ENCODE results near the gene PGAP3.
"Not testable (repeated sequence)": the region's sequence is repeated elsewhere in the genome, so short reads cannot be mapped to it uniquely, and the experiment has no call there.

Gene PGAP3

DNA sequence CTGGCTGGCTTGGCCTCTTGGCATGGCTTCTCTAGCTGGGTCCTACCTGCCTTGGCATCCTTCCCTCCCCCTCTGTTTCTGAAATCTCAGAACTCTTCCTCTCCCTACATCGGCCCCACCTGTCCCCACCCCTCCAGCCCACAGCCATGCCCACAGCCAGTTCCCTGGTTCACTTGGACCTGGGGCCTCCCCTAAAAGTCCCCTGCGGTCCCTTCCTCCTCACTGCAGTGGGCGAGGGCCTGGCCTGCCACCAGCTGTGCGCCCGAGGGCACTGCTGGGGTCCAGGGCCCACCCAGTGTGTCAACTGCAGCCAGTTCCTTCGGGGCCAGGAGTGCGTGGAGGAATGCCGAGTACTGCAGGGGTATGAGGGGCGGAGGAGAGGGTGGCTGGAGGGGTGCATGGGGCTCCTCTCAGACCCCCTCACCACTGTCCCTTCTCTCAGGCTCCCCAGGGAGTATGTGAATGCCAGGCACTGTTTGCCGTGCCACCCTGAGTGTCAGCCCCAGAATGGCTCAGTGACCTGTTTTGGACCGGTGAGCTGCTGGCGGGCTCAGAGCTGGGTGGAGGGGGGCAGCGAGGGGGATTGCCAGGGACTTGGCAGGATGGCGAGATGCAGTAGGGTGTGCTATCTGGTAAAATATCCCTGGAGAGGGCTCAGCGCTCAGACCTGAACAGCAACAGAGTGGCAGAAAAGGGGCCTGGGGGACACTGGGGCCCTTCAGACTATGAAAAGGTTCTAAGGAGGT lies 28.4 kb upstream of the PGAP3 start:
- in situ Hi-C loops (cut with MboI; ENCODE audit: low sequenced_read_pairs), result no loop called here

DNA sequence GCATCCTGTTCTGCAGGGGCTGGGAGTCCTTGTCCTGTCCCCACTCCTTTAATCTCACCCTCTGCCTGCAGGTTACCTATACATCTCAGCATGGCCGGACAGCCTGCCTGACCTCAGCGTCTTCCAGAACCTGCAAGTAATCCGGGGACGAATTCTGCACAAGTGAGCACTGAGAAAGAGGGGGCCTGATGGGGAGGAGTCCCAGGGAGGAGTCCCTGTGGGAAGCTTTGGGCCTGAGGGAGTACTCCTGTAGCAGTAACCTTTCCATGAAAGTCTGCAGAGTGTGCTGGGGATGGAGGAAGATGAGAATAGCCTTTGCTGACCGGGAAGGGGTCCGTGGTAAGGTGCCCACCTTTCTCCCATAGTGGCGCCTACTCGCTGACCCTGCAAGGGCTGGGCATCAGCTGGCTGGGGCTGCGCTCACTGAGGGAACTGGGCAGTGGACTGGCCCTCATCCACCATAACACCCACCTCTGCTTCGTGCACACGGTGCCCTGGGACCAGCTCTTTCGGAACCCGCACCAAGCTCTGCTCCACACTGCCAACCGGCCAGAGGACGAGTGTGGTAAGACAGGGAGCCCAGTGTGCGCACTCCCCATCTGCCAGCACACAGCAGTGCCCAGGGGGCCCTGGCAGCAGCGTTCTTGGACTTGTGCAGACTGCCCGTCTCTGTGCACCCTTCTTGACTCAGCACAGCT lies 27.7 kb upstream of the PGAP3 start:
- in situ Hi-C loops (cut with MboI; ENCODE audit: low sequenced_read_pairs), result no loop called here

DNA sequence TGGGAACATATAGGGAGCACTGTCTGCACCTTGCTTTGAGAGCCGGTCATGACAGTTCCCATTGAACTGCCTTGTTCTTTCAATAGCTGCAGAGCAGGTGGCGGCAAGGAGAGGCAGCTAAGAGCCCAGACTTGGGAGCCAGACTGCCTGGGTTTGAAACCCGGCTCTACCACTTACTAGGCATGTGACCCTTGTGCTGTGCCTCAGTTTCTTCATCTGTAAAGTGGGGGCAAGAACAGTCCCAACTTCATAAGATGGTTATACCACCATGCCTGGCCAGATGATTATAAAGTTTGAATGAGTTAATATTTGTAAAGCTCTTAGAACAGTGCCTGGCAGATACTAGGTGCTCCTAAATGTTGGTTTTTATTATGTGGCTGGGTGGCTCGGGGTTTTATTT lies 26.4 kb upstream of the PGAP3 start:
- in situ Hi-C loops (cut with MboI; ENCODE audit: low sequenced_read_pairs), result no loop called here

DNA sequence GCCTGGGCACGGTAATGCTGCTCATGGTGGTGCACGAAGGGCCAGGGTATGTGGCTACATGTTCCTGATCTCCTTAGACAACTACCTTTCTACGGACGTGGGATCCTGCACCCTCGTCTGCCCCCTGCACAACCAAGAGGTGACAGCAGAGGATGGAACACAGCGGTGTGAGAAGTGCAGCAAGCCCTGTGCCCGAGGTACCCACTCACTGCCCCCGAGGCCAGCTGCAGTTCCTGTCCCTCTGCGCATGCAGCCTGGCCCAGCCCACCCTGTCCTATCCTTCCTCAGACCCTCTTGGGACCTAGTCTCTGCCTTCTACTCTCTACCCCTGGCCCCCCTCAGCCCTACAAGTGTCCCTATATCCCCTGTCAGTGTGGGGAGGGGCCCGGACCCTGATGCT lies 24.0 kb upstream of the PGAP3 start:
- in situ Hi-C loops (cut with MboI; ENCODE audit: low sequenced_read_pairs), result no loop called here

DNA sequence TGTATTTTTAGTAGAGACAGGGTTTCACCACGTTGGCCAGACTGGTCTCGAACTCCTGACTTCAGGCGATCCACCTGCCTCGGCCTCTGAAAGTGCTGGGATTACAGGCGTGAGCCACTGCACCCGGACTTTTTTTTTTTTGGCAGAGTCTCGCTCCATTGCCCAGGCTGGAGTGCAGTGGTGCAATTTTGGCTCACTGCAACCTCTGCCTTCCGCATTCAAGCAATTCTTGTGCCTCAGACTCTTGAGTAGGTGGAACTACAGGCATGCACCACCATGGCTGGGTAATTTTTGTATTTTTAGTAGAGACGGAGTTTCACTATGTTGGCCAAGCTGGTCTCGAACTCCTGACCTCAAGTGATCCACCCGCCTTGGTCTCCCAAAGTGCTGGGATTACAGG lies 23.2 kb upstream of the PGAP3 start:
- in situ Hi-C loops (cut with MboI; ENCODE audit: low sequenced_read_pairs), result not testable (repeated sequence)

DNA sequence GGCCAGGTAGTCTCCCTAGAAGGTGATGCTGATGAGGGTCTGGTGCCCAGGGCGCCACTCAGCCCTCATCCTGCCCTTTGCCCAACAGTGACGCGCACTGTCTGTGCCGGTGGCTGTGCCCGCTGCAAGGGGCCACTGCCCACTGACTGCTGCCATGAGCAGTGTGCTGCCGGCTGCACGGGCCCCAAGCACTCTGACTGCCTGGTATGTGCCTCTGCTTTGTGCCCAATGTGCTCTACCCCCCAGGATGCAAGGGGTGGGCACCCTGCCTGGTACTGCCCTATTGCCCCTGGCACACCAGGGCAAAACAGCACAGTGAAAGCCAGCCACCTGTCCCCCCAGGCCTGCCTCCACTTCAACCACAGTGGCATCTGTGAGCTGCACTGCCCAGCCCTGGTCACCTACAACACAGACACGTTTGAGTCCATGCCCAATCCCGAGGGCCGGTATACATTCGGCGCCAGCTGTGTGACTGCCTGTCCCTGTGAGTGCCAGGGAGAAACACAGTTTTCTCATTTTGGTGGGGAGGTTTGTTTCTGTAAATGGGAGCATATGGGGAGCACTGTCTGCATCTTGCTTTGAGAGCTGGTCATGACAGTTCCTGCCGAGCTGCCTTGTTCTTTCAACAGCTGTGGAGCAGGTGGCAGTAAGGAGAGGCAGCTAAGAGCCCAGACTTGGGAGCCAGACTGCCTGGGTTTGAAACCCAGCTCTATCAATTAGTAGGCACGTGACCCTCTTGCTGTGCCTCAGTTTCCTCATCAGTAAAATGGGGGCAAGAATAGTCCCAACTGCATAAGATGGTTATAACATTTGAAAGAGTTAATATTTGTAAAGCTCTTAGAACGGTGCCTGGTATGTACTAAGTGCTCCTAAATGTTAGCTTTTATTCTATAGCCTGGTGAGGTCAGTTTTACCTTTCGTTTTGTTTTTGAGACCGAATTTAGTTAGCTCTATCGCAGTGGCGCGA lies 22.4 kb upstream of the PGAP3 start:
- in situ Hi-C loops (cut with MboI; ENCODE audit: low sequenced_read_pairs), result no loop called here

DNA sequence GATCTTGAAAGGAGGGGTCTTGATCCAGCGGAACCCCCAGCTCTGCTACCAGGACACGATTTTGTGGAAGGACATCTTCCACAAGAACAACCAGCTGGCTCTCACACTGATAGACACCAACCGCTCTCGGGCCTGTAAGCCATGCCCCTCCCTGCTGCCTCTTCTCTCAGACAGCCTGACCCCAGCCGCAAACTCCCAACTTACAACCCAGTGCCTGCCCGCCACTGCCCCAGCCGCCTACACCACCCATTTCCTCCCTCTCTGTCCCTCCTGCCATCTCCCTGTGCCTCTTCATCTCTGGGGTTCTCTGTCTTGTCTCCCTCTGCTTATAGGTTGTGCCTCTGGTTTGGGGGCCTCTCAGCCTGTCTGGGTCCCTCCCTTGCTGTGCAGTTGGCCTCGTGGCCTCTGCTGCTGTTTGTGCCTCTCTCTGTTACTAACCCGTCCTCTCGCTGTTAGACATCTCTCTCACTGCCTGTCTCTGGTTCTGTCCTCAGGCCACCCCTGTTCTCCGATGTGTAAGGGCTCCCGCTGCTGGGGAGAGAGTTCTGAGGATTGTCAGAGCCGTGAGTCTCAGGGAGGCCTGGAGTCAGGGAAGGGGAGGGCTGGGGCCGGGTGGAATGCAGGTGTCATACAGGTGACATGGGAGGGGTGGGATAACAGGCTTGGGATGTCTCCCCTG lies 21.6 kb upstream of the PGAP3 start:
- in situ Hi-C loops (cut with MboI; ENCODE audit: low sequenced_read_pairs), result no loop called here

DNA sequence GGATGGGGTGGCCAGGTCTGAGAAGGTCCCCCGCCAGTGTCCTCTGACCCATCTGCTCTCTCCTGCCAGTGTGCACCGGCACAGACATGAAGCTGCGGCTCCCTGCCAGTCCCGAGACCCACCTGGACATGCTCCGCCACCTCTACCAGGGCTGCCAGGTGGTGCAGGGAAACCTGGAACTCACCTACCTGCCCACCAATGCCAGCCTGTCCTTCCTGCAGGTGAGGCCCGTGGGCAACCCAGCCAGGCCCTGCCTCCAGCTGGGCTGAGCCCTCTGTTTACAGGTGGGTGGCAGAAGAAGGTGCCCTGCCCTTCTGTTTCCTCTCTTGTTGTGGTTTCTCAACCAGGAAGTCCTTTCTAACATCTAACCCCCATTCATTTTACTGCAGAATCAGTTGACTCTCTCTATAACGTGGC lies 19.1 kb upstream of the PGAP3 start:
- in situ Hi-C loops (cut with MboI; ENCODE audit: low sequenced_read_pairs), result no loop called here

DNA sequence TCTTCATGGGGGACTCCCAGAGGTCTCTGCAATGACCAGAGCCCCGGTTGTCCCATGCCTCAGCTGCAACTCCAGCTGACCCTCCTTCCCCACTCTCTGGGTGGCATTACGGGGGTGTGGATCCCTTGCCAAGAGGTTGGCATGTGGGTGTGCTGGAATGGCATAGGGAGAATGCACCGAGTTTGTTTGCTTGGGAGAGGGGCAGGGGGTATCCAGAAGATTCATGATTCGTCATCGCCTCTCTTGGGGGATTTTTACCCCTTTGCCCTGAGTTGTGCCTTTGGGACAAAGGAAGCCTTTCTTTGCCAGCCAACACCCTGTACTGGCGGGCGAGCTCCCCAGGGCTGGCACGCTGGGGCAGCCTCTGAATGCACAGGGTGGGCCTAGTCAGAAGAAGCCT lies 18.5 kb upstream of the PGAP3 start:
- in situ Hi-C loops (cut with MboI; ENCODE audit: low sequenced_read_pairs), result no loop called here

DNA sequence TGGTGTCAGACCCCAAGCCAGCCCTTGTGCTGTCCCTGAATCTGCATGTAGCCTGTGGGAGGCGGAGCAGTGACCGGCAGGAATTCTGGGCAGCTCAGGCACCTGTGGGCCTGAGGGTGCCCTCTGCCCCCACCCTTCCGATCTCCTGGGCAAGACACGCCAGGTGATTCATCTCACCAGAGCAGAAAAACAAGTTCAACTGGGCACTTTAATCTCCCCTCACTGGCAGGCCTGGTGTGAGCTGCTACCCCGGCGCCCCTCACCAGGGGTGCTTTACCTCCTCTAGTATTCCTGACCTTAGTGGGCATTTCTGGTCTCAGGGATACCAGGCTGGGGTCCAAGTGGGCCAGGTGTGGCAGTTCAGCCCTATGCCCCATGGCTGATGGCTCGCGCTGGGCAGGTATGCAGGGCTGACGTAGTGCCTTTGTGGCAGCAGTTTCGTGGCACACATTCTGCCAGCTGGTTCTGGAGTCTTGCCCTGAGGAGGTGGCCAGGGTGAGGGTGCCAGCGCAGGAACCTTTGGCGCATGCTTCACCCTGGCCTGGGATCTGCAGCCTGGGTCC lies 18.0 kb upstream of the PGAP3 start:
- in situ Hi-C loops (cut with MboI; ENCODE audit: low sequenced_read_pairs), result no loop called here

DNA sequence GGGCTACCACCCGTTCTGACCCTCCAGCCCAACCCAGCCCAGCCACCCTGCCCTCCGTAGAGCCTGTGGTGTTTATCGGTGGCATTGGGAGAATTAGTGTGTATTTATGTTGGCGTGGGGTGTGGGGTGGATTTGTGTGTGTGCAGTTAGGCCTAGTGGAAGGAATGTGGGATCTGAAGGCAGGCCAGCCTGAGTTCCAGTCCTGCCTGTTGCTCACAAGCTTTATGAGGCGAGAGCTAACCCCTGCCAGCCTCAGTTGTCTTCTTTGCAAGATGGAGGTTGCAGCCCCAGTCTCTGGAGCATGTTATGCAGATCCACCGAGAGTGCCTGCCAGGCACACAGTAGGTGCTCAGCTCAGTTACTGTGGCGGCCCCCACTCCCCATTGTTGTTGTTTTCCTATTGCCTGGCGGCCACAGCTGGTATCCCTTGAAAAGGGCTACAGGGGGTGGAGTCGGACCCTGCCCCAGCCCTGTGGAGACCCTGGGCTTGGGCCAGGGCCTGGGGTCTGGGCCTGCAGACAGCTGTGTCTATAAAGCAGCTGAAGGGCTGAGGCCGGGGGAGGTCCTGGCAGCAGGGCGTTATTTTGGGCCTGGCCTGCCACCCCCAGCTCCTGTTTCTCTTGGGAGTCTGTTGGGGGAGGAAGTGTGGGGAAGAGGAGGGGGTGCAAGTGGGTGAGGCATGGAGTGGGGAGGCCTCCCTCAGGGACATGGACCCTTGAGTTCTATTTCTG lies 17.1 kb upstream of the PGAP3 start:
- in situ Hi-C loops (cut with MboI; ENCODE audit: low sequenced_read_pairs), result no loop called here

DNA sequence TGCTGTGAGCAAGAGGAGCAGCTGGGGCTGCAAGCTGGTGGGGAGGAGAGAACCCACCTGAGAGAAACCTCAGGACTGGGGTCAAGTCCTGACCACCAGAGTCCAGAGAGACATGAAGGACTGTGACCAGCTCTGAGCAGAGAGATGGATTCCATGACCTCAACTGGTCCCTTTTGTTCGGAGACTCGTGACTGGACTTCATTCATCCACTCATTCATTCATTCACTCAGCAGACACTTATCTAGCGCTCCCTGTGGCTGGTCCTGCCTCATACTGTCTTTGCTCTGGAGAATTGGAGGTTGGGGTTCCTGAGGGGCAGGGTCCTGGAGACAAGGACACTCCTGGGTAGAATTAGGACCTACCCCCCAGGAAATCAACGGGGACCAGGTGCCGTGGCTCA lies 16.1 kb upstream of the PGAP3 start:
- in situ Hi-C loops (cut with MboI; ENCODE audit: low sequenced_read_pairs), result no loop called here

DNA sequence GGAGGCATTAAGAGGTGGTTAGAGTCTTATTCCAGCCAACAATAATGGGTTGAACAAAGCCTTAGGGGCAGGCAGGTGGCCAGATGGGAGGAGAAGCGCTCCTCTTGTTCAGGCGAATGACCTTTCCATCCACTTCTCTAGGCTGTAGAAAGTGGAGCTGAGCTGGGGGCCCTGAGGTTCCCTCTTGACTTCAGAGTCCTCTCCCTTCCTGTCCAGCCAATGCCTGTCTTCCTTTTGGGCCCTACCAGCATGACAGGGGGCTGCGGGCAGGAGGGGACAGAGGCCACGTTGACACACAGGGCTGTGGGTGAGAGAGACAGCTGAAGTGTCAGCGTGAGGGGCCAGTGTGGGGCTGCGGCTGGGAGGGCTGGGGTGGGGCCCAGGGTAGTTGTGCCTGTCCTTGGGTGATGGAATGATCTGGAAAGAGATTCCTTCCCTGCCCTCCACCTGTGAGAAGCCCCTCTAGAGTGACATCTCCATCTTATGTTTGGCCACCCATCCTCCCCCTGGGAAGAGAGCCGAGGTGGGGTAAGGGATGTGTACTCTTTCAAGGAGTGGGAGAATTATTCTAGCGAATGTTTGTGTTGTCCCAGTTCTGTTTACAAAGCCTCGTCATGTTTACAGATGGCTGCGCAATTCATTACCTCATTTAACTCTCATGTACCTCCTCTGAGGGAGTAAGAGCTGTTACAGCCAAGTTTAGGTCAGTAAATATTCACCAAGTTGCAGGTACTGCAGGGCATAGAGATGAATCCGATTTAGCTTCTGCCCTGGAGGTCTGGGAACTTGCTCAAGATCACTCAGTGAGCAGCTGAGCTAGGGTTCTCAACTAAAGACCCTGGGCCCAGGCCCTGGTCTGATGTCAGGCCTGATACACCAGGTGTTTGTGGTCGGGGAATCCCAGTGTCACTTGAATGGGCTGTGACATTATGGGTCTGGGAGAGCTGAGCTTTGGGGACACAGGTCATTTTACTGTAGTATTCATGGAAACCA lies 15.3 kb upstream of the PGAP3 start:
- in situ Hi-C loops (cut with MboI; ENCODE audit: low sequenced_read_pairs), result no loop called here

DNA sequence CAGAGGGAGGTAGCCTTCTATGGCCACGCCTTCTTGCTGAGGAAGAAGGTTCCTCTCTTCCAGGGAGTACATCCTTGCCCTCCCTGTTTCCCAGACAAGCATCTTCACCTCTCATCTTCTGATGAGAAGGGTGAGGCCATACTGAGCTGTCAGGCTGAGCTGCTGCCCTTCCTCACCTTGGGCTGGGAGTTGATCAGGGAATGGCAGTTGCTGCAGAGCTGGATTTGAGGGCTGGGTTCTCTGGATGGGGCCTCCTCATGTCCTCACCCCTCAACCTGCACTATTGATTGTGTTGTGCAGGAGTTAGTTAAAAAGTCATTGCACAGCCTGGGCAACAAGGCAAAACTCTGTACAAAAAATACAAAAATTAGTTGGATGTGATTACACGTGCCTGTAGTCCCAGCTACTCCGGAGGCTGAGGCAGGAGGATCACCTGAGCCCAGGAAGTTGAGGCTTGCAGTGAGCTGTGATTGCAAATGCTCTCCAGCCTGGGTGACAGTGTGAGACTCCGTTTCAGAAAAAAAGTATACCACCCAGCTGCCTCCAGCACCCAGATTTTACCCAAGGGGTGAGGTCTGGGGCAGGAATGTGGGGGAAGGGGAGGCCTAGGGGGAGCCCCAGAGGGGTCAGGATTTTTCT lies 14.0 kb upstream of the PGAP3 start:
- in situ Hi-C loops (cut with MboI; ENCODE audit: low sequenced_read_pairs), result no loop called here

DNA sequence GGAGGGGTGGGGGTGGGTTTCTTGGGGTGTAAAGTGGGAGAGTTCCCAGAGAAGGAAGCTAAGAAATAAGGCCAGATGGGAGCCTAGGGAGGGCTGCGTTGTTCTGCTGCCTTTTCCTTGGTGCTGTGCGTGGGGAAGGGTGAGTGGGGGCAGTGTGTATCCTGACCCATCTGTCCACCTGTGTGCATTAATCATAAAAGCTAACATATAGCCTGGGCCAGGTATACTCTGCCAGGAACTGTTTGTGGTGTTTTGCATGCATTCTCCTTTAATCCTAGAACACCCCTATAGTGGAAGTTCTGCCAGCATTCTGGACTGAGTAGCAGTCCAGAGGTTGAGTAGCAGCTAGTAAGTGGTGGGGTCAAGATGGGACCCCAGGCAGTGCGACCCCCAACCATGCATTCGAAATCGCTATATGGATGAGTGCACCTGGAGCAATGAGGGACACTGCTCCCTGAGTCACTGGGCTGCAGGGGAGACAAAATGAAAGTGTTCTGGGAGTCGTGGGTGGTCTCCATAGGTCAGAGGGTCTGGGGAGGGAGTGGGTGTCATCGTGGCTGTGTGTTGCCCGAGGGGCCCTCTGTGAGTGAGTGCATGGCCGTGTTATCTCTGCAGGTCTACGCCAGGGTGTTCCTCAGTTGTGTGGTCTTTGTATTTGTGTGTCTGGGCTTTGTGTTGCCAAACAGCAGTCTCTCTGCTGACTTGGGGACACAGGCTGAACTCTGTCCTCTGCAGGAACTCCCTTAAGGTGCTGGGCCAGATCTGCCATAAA lies 13.3 kb upstream of the PGAP3 start:
- in situ Hi-C loops (cut with MboI; ENCODE audit: low sequenced_read_pairs), result no loop called here

DNA sequence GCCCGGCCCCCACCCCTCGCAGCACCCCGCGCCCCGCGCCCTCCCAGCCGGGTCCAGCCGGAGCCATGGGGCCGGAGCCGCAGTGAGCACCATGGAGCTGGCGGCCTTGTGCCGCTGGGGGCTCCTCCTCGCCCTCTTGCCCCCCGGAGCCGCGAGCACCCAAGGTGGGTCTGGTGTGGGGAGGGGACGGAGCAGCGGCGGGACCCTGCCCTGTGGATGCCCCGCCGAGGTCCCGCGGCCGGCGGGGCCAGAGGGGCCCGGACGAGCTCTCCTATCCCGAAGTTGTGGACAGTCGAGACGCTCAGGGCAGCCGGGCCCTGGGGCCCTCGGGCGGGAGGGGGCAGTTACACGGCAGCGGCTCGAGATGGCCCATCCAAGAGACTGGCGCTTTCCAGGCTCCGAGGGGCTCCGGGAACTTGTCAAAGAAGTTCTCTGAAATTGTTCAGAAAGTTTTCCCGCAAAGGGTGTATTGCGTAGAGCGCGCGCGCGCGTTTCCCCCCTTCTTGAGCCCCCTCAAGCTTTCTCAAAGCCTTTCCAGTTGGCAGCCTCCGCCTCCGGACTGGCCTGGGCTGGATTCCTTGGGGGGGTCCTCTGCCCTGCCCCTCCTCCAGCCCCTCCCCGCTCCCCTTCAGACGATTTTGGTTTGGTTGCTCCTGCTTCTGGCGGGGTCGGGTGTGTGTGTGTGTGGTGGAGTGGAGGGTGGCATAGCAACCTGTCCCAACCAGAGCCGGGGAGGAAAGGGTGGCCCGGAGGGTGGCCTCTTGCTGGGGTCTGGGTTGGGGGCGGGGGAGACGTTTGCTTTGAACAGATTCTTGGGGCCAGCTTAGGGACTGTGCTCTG lies 12.5 kb upstream of the PGAP3 start:
- in situ Hi-C loops (cut with MboI; ENCODE audit: low sequenced_read_pairs), result no loop called here

DNA sequence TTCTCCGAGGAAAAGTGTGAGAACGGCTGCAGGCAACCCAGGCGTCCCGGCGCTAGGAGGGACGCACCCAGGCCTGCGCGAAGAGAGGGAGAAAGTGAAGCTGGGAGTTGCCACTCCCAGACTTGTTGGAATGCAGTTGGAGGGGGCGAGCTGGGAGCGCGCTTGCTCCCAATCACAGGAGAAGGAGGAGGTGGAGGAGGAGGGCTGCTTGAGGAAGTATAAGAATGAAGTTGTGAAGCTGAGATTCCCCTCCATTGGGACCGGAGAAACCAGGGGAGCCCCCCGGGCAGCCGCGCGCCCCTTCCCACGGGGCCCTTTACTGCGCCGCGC lies 11.9 kb upstream of the PGAP3 start, which contains the start of gene ERBB2:
TSS of gene ERBB2 (plus strand) at position 247 of the 330 bp plus-strand sequence. CDS start 175 bp downstream, outside the sequence.
- in situ Hi-C loops (cut with MboI; ENCODE audit: low sequenced_read_pairs), result no loop called here

All from HL-60/S4 treated with retinoic acid at 250 ng/mL for 4 days and 3 days (cell line).